Measurements from ENCODE around the gene DNAJA2. TPM values are rescaled to one million over a fixed set of nuclear protein-coding genes. Genes with fewer than 3 reads are reported as not detected.
"Not testable (repeated sequence)": the region's sequence is repeated elsewhere in the genome, so short reads cannot be mapped to it uniquely, and the experiment has no call there.

The DNAJA2 gene
- total RNA-seq (2014; rRNA removed): 65.7 and 70.4 TPM in 2 replicates
- polyA plus RNA-seq (2012): 40.2 TPM

- peak; percentile 83 for DNase-seq (ENCODE audit: low read depth)
These were observed at the start of gene DNAJA2 for GRCh38 chr16:46973207-46973995. Gene DNAJA2 (minus strand): TSS chr16:46973674. CDS start chr16:46973572, 102 bp downstream.

GRCh38 chr16:47019568-47019967 lies 46.1 kb upstream of the DNAJA2 start:
- DNase-seq (ENCODE audit: low read depth): peak; percentile 15

GRCh38 chr16:47018223-47018891 lies 44.9 kb upstream of the DNAJA2 start:
- DNase-seq (ENCODE audit: low read depth): peak; percentile 7

DNA sequence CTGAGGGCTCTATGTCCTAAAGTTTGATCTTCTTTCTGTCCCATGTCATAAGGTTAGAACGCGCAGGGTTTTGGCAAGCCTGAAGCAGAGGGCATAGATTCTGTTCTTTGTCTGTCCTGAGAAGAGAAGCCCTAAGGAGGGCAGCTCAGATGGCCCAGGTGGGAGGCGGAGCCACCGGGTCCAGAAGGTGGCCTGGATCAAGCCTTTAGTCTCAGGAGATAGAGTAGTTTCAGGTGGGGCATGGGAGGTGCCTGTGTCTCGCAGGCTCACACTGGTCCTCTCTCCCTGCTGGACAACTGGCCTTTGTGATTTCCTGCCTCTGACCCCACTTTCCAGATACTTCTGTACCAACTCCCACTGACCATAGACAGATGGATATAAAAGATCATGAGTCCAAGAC lies 44.2 kb upstream of the DNAJA2 start:
- no peak for DNase-seq (ENCODE audit: low read depth)

GRCh38 chr16:47016700-47017133 lies 43.2 kb upstream of the DNAJA2 start:
- DNase-seq (ENCODE audit: low read depth): no peak

DNA sequence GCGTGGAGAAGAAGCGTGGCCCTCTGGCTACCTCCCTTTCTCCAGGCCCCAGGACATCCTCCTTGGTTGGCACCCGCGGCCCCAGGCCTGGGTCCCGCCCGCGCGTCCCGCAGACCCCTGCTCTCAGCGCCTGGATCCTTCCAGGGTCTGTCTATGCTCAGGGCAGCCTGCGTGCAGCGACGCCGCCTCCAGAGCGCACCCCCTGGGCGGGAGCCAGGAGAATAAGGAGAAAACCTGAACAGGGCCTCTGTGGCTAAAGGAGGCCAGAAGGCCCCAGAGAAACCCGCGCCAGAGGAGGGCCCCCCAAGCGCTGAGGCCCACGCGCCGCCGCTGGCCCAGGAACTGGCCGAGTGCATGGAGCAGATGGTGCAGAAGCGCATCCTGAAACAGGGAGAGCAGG lies 40.4 kb upstream of the DNAJA2 start:
- DNase-seq (ENCODE audit: low read depth): no peak

DNA sequence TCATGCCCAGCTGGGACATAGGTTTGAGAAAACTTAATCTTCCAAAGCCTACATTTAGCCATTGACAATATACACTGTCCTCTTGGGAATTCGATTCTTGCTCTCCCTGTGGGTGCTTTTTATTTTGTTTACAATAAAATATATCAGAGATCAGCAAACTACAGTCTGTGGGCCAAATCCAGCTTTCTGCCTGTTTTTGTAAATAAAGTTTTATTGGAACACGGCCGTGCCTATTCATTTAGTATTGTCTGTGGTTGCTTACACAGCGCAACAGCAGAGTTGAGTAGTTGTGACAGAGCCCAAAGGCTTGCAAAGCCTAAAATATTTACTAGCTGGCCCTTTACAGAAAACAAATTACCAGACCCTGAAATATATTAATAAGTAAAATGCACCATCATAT lies 39.7 kb upstream of the DNAJA2 start:
- no peak for DNase-seq (ENCODE audit: low read depth)

- DNase-seq (ENCODE audit: low read depth): not testable (repeated sequence)
These were observed 37.3 kb upstream of the DNAJA2 start for GRCh38 chr16:47010812-47011211.

DNA sequence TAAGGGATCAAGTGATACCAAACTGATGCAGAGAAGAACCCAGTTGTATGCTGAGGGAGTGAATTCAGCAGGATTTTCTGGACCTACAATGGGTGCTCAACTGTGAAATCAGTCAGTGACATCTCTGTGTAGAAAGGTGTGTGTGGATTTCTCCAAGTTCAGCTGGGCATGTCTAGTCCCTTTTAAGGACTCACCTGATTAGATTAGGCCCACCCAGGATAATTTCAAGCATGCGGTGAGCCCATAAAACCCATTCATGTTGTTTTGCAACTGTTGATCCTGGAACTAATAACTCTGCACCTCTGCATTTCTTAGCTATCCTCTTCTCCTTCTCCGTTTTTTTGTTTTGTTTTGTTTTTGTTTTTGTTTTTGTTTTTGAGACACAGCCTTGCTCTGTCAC lies 35.1 kb upstream of the DNAJA2 start:
- DNase-seq (ENCODE audit: low read depth): no peak

GRCh38 chr16:47008174-47008573 lies 34.7 kb upstream of the DNAJA2 start:
- DNase-seq (ENCODE audit: low read depth): no peak

GRCh38 chr16:47004652-47005051 lies 31.2 kb upstream of the DNAJA2 start:
- DNase-seq (ENCODE audit: low read depth): no peak

DNA sequence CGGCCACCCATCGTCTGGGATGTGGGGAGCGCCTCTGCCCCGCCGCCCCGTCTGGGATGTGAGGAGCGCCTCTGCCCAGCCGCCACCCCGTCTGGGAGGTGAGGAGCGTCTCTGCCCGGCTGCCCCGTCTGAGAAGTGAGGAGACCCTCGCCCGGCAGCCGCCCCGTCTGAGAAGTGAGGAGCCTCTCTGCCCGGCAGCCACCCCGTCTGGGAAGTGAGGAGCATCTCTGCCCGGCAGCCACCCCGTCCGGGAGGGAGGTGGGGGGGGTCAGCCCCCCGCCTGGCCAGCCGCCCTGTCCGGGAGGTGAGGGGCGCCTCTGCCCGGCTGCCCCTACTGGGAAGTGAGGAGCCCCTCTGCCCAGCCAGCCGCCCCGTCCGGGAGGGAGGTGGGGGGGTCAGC lies 26.6 kb upstream of the DNAJA2 start:
- DNase-seq (ENCODE audit: low read depth): not testable (repeated sequence)

- no peak for DNase-seq (ENCODE audit: low read depth)
These were observed 24.4 kb upstream of the DNAJA2 start for GRCh38 chr16:46997844-46998243.

GRCh38 chr16:46996952-46997458 lies 23.5 kb upstream of the DNAJA2 start:
- no peak for DNase-seq (ENCODE audit: low read depth)

DNA sequence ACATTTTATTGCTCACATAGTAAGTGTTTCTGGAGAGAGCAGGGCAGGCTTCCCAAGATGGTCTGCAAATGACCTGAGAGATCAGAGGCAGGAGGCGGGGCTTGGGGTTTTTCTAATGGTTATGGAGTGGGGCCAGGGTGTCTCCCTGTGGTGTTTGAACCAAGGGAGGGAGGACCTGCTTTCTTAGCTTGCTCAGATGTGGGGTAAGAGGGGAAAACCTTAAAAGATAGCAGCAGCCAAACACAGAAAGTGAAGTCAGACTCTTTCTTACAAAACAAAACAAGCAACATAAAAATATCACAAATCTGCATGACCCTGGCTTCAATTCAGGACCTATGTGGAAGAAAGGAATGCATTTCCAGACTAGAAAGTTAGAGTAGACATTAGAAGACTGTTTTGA lies 22.9 kb upstream of the DNAJA2 start:
- no peak for DNase-seq (ENCODE audit: low read depth)

DNA sequence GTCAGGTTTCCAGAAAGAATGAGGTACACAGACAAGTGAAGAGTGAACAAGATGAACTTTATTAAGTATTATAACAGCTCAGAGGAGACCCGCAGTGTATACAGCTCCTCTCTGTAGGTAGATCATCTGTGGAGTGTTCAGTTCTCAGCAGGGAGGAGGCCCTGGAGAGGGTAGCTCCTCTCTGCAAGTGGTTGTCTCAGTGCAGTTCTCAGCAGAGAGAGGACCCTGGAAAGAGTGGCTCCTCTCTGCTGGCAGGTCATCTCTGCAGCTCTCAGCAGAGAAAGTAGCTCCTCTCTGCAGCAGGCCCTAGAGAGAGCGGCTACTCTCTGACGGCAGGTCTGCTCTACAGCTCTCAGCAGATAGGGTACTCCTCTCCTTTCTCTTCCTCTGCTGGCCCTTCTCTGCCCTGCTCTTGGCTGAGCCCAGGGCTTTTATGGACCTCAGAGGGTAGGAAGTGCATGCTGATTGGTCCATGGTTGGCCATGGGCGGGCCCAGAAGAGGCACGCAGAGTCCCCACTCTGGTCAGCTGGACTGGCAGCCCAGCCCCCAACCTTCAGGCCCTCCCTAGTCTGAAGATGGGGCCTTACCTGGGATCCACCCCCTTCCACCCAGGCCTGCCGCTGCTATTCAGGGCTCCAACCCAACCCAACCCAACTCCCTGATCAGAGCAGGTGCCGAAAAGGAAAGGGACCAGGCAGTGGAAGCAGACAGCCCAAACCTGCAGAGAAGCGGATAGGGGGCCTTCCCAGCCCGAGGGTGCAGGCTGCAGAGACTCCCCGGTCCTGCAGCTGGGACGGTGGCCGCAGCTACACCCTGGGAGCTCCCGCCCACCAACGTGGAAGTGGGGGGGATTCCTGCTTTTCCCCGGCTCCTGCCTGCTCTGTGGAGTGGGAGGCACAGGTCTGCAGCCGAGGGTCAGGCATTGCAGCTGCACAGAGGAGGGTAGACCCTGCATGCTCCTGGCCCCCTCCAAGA lies 18.5 kb upstream of the DNAJA2 start:
- DNase-seq (ENCODE audit: low read depth): no peak

DNA sequence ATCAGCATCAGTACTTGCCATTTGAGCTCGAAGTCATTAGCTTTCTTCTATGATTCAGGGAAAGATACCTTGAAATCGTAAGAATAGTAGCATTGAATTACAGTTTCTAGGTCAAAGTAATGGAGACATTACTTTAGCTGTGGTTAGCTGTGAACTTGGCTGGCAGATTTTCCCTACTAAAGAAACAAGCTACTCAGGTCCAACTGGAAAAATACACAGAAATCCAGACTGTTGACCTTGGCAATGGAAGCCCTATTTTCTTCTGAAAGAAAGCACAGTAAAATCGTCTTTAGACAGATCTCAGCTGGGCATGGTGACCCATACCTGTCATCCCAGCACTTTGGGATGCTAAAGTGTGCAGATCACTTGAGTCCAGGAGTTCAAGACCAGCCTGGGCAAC lies 13.4 kb upstream of the DNAJA2 start:
- no peak for DNase-seq (ENCODE audit: low read depth)

- no peak for DNase-seq (ENCODE audit: low read depth)
These were observed 13.0 kb upstream of the DNAJA2 start for GRCh38 chr16:46986438-46986837.

DNA sequence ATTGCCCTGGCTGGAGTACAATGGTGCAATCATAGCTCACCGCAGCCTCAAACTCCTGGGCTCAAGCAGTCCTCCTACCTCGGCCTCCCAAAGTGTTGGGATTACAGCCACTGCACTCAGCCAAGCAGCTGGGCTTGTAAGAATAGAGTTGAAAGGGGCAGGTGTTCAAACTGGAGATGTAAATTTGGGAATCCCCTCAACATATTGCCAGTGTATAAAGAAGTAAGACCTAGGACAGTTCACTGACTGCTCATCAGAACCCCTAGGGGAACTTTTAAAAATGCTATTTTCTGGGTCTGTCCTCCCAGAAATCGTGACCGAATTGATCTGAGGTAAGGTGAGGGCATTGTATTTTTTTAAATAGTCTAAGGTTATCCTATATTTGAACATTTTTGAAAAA lies 8.9 kb upstream of the DNAJA2 start:
- no peak for DNase-seq (ENCODE audit: low read depth)

DNA sequence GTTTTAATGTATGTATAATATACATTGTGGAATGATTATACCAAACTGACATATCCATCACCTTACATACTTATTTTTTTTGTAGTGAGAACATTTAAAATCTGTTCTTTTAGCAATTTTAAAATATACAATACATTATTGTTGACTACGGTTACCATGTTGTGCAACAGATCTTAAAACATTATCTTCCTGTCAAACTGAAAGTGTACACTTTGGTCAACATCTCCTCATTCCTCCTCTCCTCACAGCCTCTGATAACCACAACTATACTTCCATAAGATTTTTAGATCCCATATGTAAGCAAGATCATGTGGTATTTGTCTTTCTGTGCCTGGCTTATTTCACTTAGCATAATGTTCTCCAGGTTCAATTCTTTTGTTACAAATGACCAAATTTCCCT lies 7.5 kb upstream of the DNAJA2 start:
- DNase-seq (ENCODE audit: low read depth): no peak

DNA sequence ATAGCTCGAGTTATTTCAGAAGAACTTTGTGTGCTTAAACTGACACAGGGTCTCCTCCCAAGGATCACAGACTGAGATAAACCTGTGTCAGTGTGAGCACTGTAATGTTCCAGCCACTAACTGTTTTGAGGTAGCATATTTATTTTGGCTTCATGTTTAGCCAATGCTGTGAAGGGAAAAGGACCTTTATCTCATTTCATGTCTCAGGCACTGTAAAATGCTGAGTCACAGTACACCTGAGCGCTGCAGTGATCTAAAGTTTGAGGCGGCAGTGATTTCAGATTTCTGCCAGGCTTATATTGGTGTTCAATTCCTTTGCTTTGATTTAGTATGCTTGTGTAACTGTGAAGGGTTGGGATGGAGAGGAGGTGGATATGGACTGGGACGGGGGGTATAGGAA lies 3.1 kb upstream of the DNAJA2 start:
- no peak for DNase-seq (ENCODE audit: low read depth)

Data from LHCN-M2 (cell line).